ENCODE measurements around the gene GTF3C5.

GTF3C5 gene

DNA sequence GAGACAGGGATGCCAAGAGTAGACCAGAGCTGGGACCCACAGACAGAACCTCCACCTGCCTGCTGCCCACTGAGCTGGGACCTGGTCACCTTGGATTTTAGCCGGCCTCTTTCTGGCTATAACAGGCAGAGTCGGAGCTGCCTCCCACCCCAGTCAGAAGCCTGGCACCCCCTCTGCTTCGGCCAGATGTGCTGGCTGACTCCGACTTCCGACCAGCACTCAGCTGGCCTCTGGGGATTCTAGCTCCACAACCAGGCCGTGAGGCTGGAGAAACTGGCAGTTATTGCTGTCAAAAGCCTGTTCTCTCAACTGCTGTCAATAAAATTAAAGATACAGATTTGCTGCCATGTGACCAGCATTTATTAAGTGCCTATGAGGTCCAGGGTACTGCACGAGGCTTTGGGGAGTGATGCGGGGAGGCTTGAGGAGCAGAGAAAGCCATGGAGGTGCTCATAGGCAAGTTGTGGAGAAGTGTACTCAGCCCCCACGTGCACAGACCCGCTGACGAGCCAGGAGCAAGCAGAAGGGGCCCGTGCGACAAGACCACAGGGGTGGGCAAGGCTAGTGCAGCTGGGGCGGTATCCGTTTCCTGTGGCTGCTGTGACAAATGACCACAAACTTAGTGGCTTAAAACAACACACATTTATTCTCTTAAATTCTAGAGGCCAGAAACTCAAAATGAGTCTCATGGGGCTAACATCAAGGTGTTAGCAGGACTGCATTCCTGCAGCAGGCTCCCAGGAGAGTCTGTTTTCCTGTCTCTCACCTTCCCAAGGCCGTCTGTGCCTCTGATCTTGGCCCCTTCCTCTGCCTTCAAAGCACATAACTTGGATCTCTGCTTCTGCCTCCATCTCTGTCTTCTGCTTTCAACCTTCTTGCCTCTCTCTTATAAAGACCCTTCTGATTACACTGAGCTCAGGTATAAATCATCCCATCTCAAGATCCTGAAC, 39.2 kb upstream of the GTF3C5 start:
- Histone ChIP-seq H3K4me1 (ENCODE audit: insufficient read depth, low read length, poor library complexity, severe bottlenecking) (peaks cover 83% of the 10 kb centered on the region), H3K79me2 (ENCODE audit: insufficient read depth, low read length) (peaks cover 58% of the 10 kb centered on the region)

DNA sequence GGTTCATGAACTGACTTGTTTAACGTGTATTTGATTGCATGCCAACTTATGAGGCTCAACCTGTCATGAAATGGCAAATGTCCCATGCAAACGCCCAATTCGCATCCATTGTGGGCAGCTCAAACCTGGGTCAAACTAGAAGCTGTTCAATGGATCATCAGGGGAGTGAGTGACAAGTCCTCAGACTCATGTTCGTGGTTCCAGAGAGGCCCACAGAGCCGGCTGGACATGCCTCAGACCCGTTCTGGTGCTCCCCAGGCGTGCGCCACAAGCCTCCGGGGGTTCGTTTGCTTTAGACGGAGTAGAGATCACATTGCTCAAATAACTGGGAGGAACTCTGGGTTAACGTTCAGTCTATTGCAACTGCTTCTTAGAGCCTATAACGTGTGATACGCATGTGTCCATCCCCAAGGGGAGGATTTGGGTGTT, 37.3 kb upstream of the GTF3C5 start:
- no peaks in the 10 kb centered on the region for H3K9me2 ChIP-seq (replicated peaks; ENCODE audit: low read depth, low read length)
- no peak overlapping the region for H2AFZ ChIP-seq (ENCODE audit: low read length)
- peak overlapping the region; percentile 82 for H3K4me2 ChIP-seq (ENCODE audit: low read depth, low read length, poor library complexity, severe bottlenecking)
- H3F3A ChIP-seq (ENCODE audit: low read depth), result peaks cover 31% of the 10 kb centered on the region
- peaks cover 39% of the 10 kb centered on the region for H3K79me2 ChIP-seq (ENCODE audit: insufficient read depth, low read length)
- H3K4me3 ChIP-seq (ENCODE audit: low read length, poor library complexity, severe bottlenecking), result no peak overlapping the region
- peak overlapping the region; percentile 74 for H3K9ac ChIP-seq (ENCODE audit: low read depth, low read length, poor library complexity, severe bottlenecking)
- H4K20me1 ChIP-seq (ENCODE audit: insufficient read depth, low read length, poor library complexity, severe bottlenecking), result no peaks in the 10 kb centered on the region
- no peak for TF ChIP-seq EZH2phosphoT487 (IDR thresholded peaks at IDR 0.05; ENCODE audit: borderline replicate concordance)
- TF ChIP-seq, protein P1, sequence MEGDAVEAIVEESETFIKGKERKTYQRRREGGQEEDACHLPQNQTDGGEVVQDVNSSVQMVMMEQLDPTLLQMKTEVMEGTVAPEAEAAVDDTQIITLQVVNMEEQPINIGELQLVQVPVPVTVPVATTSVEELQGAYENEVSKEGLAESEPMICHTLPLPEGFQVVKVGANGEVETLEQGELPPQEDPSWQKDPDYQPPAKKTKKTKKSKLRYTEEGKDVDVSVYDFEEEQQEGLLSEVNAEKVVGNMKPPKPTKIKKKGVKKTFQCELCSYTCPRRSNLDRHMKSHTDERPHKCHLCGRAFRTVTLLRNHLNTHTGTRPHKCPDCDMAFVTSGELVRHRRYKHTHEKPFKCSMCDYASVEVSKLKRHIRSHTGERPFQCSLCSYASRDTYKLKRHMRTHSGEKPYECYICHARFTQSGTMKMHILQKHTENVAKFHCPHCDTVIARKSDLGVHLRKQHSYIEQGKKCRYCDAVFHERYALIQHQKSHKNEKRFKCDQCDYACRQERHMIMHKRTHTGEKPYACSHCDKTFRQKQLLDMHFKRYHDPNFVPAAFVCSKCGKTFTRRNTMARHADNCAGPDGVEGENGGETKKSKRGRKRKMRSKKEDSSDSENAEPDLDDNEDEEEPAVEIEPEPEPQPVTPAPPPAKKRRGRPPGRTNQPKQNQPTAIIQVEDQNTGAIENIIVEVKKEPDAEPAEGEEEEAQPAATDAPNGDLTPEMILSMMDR (conservative IDR thresholded peaks at IDR 0.05; ENCODE audit: low read length), result no peak
- peaks cover 46% of the 10 kb centered on the region for H3K36me3 ChIP-seq (ENCODE audit: insufficient read depth, low read length)
- H3K4me1 ChIP-seq (ENCODE audit: insufficient read depth, low read length, poor library complexity, severe bottlenecking), result peaks cover 77% of the 10 kb centered on the region
- H3K9me3 ChIP-seq (ENCODE audit: insufficient read depth, low read depth, low read length), result no peaks in the 10 kb centered on the region
- no peaks in the 10 kb centered on the region for H3K27me3 ChIP-seq (ENCODE audit: insufficient read depth, low read length, poor library complexity, severe bottlenecking)

More for the DNA sequence above, 39.2 kb upstream of the GTF3C5 start:
- H3K9me2 ChIP-seq (replicated peaks; ENCODE audit: low read depth, low read length), result no peaks in the 10 kb centered on the region
- TF ChIP-seq EZH2phosphoT487 (IDR thresholded peaks at IDR 0.05; ENCODE audit: borderline replicate concordance), result no peak
- TF ChIP-seq, protein P1 (conservative IDR thresholded peaks at IDR 0.05; ENCODE audit: low read length), result no peak
- H4K20me1 ChIP-seq (ENCODE audit: insufficient read depth, low read length, poor library complexity, severe bottlenecking), result no peaks in the 10 kb centered on the region
- no peaks in the 10 kb centered on the region for H3K27me3 ChIP-seq (ENCODE audit: insufficient read depth, low read length, poor library complexity, severe bottlenecking)
- no peak overlapping the region for H2AFZ ChIP-seq (ENCODE audit: low read length)
- H3K4me2 ChIP-seq (ENCODE audit: low read depth, low read length, poor library complexity, severe bottlenecking), result peak overlapping the region; percentile 82
- peak overlapping the region; percentile 62 for H3K4me3 ChIP-seq (ENCODE audit: low read length, poor library complexity, severe bottlenecking)
- peaks cover 31% of the 10 kb centered on the region for H3F3A ChIP-seq (ENCODE audit: low read depth)
- peaks cover 65% of the 10 kb centered on the region for H3K36me3 ChIP-seq (ENCODE audit: insufficient read depth, low read length)
- no peaks in the 10 kb centered on the region for H3K9me3 ChIP-seq (ENCODE audit: insufficient read depth, low read depth, low read length)
- H3K9ac ChIP-seq (ENCODE audit: low read depth, low read length, poor library complexity, severe bottlenecking), result peak overlapping the region; percentile 82

DNA sequence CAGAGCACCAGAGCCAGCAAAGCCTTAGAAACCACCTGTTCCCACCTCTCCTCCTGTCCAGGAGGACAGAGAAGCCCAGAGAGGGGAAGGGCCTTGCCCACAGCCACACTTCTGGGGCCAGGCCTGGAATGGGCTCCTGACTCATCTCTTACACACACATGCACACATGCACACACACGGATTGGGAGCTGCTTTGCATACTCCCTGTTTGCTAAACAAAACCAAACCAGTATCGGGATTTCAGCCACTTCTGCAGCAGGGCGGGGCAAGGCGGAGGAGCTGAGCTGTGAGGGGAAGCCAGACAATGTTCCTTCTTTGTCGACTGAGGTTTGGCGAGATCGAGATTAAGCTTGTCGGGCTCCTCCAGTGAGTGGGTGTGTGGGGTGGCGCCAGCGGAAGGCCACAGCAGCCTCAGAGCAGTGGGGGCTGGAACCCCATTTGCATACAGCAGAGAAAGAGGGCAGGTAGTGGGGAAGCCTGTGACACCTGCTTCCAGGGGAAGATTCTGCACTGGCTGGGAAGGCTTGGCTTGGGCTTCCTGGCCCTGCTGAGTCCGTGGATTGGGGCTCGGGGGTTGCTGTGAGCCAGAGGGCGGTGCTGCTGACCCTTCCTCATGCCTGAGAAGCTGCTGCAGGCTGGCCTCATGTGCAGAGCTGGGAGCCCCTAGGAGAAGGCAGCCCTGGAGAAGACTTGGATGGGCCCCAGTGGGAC, 36.2 kb upstream of the GTF3C5 start:
- H3K36me3 ChIP-seq (ENCODE audit: insufficient read depth, low read length), result peaks cover 36% of the 10 kb centered on the region
- no peak overlapping the region for H2AFZ ChIP-seq (ENCODE audit: low read length)
- no peaks in the 10 kb centered on the region for H4K20me1 ChIP-seq (ENCODE audit: insufficient read depth, low read length, poor library complexity, severe bottlenecking)
- H3K9ac ChIP-seq (ENCODE audit: low read depth, low read length, poor library complexity, severe bottlenecking), result peak overlapping the region; percentile 74
- H3K27me3 ChIP-seq (ENCODE audit: insufficient read depth, low read length, poor library complexity, severe bottlenecking), result no peaks in the 10 kb centered on the region
- H3K9me3 ChIP-seq (ENCODE audit: insufficient read depth, low read depth, low read length), result no peaks in the 10 kb centered on the region
- TF ChIP-seq EZH2phosphoT487 (IDR thresholded peaks at IDR 0.05; ENCODE audit: borderline replicate concordance), result no peak
- TF ChIP-seq, protein P1 (conservative IDR thresholded peaks at IDR 0.05; ENCODE audit: low read length), result no peak
- no peaks in the 10 kb centered on the region for H3K9me2 ChIP-seq (replicated peaks; ENCODE audit: low read depth, low read length)
- H3K4me3 ChIP-seq (ENCODE audit: low read length, poor library complexity, severe bottlenecking), result no peak overlapping the region
- H3F3A ChIP-seq (ENCODE audit: low read depth), result peaks cover 28% of the 10 kb centered on the region
- peak overlapping the region; percentile 9 for H3K4me2 ChIP-seq (ENCODE audit: low read depth, low read length, poor library complexity, severe bottlenecking)
- H3K79me2 ChIP-seq (ENCODE audit: insufficient read depth, low read length), result peaks cover 29% of the 10 kb centered on the region
- peaks cover 81% of the 10 kb centered on the region for H3K4me1 ChIP-seq (ENCODE audit: insufficient read depth, low read length, poor library complexity, severe bottlenecking)

All from Loucy (cell line).